AG10803 (cell line): ENCODE measurements around the gene TBCC.
"Not testable (repeated sequence)": the region's sequence is repeated elsewhere in the genome, so short reads cannot be mapped to it uniquely, and the experiment has no call there.

Source experiments
- DNase-seq: peaks from one replicate; pipeline ENCODE4 v3.0.0; 2010; ENCODE audit warnings: low read depth
- H3K4me3 ChIP-seq: 2 replicates; pipeline ENCODE4 v1.5.1; 2011; ENCODE audit warnings: mild to moderate bottlenecking, low read length, control low read depth
- CTCF ChIP-seq: conservative IDR thresholded peaks from 2 replicates; pipeline ENCODE4 v1.5.1; 2011; ENCODE audit warnings: mild to moderate bottlenecking, low read length, control low read depth, inconsistent platforms

Gene TBCC

GRCh38 chr6:42781796-42782688, 36.1 kb upstream of the TBCC start, which contains the start of gene BICRAL:
BICRAL (plus strand) TSS chr6:42782052; CDS start chr6:42822023, 39,971 bp downstream.
- peak; percentile 82 for DNase-seq
- TF ChIP-seq CTCF, result no peak
- H3K4me3 ChIP-seq, result peak within 1 kb of the TSS; percentile 78

- DNase-seq, result peak; percentile 33
- TF ChIP-seq CTCF, result no peak
These were observed 35.6 kb upstream of the TBCC start for GRCh38 chr6:42781546-42781795.

GRCh38 chr6:42779521-42779920, 33.6 kb upstream of the TBCC start:
- DNase-seq, result no peak
- TF ChIP-seq CTCF, result no peak
- H3K4me3 ChIP-seq, result no peak overlapping the region

More at GRCh38 chr6:42781546-42781795, 35.6 kb upstream of the TBCC start:
- H3K4me3 ChIP-seq, result peak overlapping the region; percentile 78

- no peak for DNase-seq
- no peak overlapping the region for H3K4me3 ChIP-seq
- no peak for TF ChIP-seq CTCF
These were observed 32.2 kb upstream of the TBCC start for GRCh38 chr6:42778122-42778521.

- peak; percentile 65 for DNase-seq
- no peak for TF ChIP-seq CTCF
- H3K4me3 ChIP-seq, result no peak overlapping the region
These were observed 31.4 kb upstream of the TBCC start for GRCh38 chr6:42777126-42777822.

- not testable (repeated sequence) for H3K4me3 ChIP-seq, DNase-seq
These were observed 29.1 kb upstream of the TBCC start for GRCh38 chr6:42774821-42775487.

- no peak for DNase-seq
- no peak for TF ChIP-seq CTCF
- H3K4me3 ChIP-seq, result no peak overlapping the region
These were observed 28.3 kb upstream of the TBCC start for GRCh38 chr6:42774201-42774600.
